HepG2 (cell line): ENCODE data around the gene ZNF648. TPM values are rescaled to one million over a fixed set of nuclear protein-coding genes. Genes with fewer than 3 reads are reported as not detected.

Source experiments
- ATAC-seq: fragments of 200-7000 bp; cut with Tn5 transposase; 3 replicates; pipeline ENCODE4 v1.9.1; 2020; ENCODE audit warnings: mild to moderate bottlenecking, moderate library complexity
- BruUV-seq: library from RNA; stranded (reverse); fragments of 400-500 nt; replicated peaks from 2 replicates; lab custom pipeline; 2021; lab: Mats Ljungman, UMichigan
- CTCF ChIA-PET: fragments of 300-600 bp; formaldehyde crosslinking; extraction: SDS; loops from one replicate; lab custom pipeline; 2021; ENCODE audit warnings: low total read pairs, inconsistent platforms, low intra/inter-chr PET ratio; lab: Yijun Ruan, JAX
- POLR2A ChIA-PET: fragments of 350-600 bp; sonication (Branson Sonifier 250); formaldehyde crosslinking; loops from one replicate; lab custom pipeline; 2020; ENCODE audit warnings: antibody characterized with exemption, inconsistent platforms; lab: Yijun Ruan, JAX
- DNase-seq: peaks from one replicate; pipeline ENCODE4 v3.0.0-alpha.2; 2015; ENCODE audit warnings: low spot score
- FAIRE-seq: peaks from 3 replicates; lab custom pipeline; 2011; peaks lifted over from hg19 to GRCh38; lab: Jason Lieb, UNC
- H2AFZ ChIP-seq: one replicate; pipeline ENCODE4 v1.6.1; 2011; ENCODE audit warnings: low read length, inconsistent platforms
- H3K27ac ChIP-seq: fragments of 300-600 bp; 3 replicates; pipeline ENCODE4 v1.8.0; 2011; ENCODE audit warnings: mixed run types, mild to moderate bottlenecking, mixed read lengths, low read length, inconsistent platforms; ENCODE audit not compliant: insufficient read depth; ENCODE audit errors: extremely low read length
- H3K27me3 ChIP-seq, 2 experiments: fragments of 200-600 bp in 1 of 2; 2 replicates in 1 of 2; 3 replicates in 1 of 2; pipeline versions ENCODE4 v1.6.0 to v1.8.0; 2011; ENCODE audit warnings: low read length in 2 of 2, mild to moderate bottlenecking in 2 of 2, moderate library complexity in 2 of 2, inconsistent platforms in 1 of 2; ENCODE audit not compliant: insufficient read depth in 2 of 2, control insufficient read depth in 1 of 2
- H3K36me3 ChIP-seq, 2 experiments: fragments of 200-600 bp in 1 of 2; replicated peaks in 1 of 2; 2 replicates in 1 of 2; 3 replicates in 1 of 2; pipeline versions ENCODE4 v1.5.1 to v1.8.0; 2011; ENCODE audit warnings: low read length in 2 of 2, inconsistent platforms in 1 of 2; ENCODE audit not compliant: insufficient read depth in 2 of 2, control insufficient read depth in 1 of 2
- H3K4me1 ChIP-seq: 2 replicates; pipeline ENCODE4 v1.5.1; 2012; ENCODE audit warnings: low read length, inconsistent platforms; ENCODE audit not compliant: insufficient read depth
- H3K4me2 ChIP-seq: 2 replicates; pipeline ENCODE4 v1.6.0; 2011; ENCODE audit warnings: low read depth, low read length, inconsistent platforms
- H3K4me3 ChIP-seq, 3 experiments: fragments of 200-600 bp in 1 of 3; sonication (generic), shearing (Covaris generic) in 1 of 3; replicated peaks in 1 of 3; 2 replicates each; pipeline ENCODE4 v1.5.1; 2011 to 2016; ENCODE audit warnings: low read length in 3 of 3, inconsistent platforms in 2 of 3, low read depth in 2 of 3, mild to moderate bottlenecking in 2 of 3, control low read depth in 1 of 3, mixed read lengths in 1 of 3; ENCODE audit not compliant: insufficient read depth in 1 of 3
- H3K79me2 ChIP-seq: one replicate; pipeline ENCODE4 v1.6.1; 2011; ENCODE audit warnings: low read length, inconsistent platforms; ENCODE audit not compliant: insufficient read depth
- H3K9ac ChIP-seq: 2 replicates; pipeline ENCODE4 v1.6.0; 2011; ENCODE audit warnings: mild to moderate bottlenecking, low read depth, low read length, inconsistent platforms; ENCODE audit not compliant: insufficient read depth
- H3K9me3 ChIP-seq: 2 replicates; pipeline ENCODE4 v1.5.1; 2012; ENCODE audit warnings: mild to moderate bottlenecking, low read length
- H4K20me1 ChIP-seq: 2 replicates; pipeline ENCODE4 v1.6.0; 2011; ENCODE audit warnings: inconsistent platforms, mild to moderate bottlenecking, low read length, moderate library complexity; ENCODE audit not compliant: insufficient read depth
- FOXJ3 ChIP-seq: sonication (generic); formaldehyde crosslinking; IDR thresholded peaks from 2 replicates; pipeline ENCODE4 v1.4.0; 2020; ENCODE audit warnings: missing genetic modification reagents, mild to moderate bottlenecking, borderline replicate concordance
- FOXO1 ChIP-seq: sonication (generic); formaldehyde crosslinking; IDR thresholded peaks from 2 replicates; pipeline ENCODE4 v1.4.0; 2020; ENCODE audit warnings: missing genetic modification reagents
- HMG20B ChIP-seq: conservative IDR thresholded peaks from 2 replicates; pipeline ENCODE4 v1.6.1; 2016; ENCODE audit warnings: missing genetic modification reagents, missing compliant biosample characterization
- JUND ChIP-seq: sonication (generic); formaldehyde crosslinking; IDR thresholded peaks from 2 replicates; pipeline ENCODE4 v1.8.0; 2022; ENCODE audit warnings: mild to moderate bottlenecking, missing genetic modification reagents
- MBNL3 ChIP-seq: fragments of 250-450 bp; sonication (Bioruptor Pico); conservative IDR thresholded peaks from 2 replicates; pipeline ENCODE4 v1.8.0; 2022; ENCODE audit warnings: mild to moderate bottlenecking, inconsistent platforms
- NR2C2 ChIP-seq: sonication (generic); formaldehyde crosslinking; IDR thresholded peaks from 2 replicates; pipeline ENCODE4 v1.4.0; 2020; ENCODE audit warnings: missing genetic modification reagents, mild to moderate bottlenecking, moderate library complexity, borderline replicate concordance
- PHF5A ChIP-seq: IDR thresholded peaks from one replicate; pipeline ENCODE4 v1.6.1; 2018; ENCODE audit warnings: low read depth, missing genetic modification reagents; ENCODE audit not compliant: unreplicated experiment
- RELA ChIP-seq: sonication (generic); formaldehyde crosslinking; IDR thresholded peaks from 2 replicates; pipeline ENCODE4 v1.4.0; 2020; ENCODE audit warnings: missing genetic modification reagents
- SAFB2 ChIP-seq: sonication (generic); formaldehyde crosslinking; IDR thresholded peaks from 2 replicates; pipeline ENCODE4 v1.5.1; 2020; ENCODE audit warnings: missing genetic modification reagents, low read depth, mild to moderate bottlenecking, borderline replicate concordance
- SRY ChIP-seq: sonication (generic); formaldehyde crosslinking; IDR thresholded peaks from 2 replicates; pipeline ENCODE4 v1.8.0; 2022; ENCODE audit warnings: mild to moderate bottlenecking, missing genetic modification reagents
- TAF15 ChIP-seq: fragments of 200-400 bp; formaldehyde crosslinking; IDR thresholded peaks from one replicate; pipeline ENCODE4 v1.6.1; 2018; ENCODE audit warnings: mild to moderate bottlenecking, low read depth, low read length; ENCODE audit not compliant: poor library complexity, severe bottlenecking
- TBP ChIP-seq: sonication (generic); formaldehyde crosslinking; IDR thresholded peaks from 2 replicates; pipeline ENCODE4 v1.5.0; 2020; ENCODE audit warnings: missing genetic modification reagents
- YEATS2 ChIP-seq: sonication (generic); formaldehyde crosslinking; IDR thresholded peaks from 2 replicates; pipeline ENCODE4 v1.4.0; 2020; ENCODE audit warnings: missing genetic modification reagents, borderline replicate concordance
- ZFP37 ChIP-seq: sonication (generic); formaldehyde crosslinking; IDR thresholded peaks from 2 replicates; pipeline ENCODE4 v1.4.0; 2020; ENCODE audit warnings: missing genetic modification reagents, borderline replicate concordance
- ZNF768 ChIP-seq: sonication (generic); formaldehyde crosslinking; IDR thresholded peaks from 2 replicates; pipeline ENCODE4 v1.4.0; 2020; ENCODE audit warnings: missing genetic modification reagents
- ZNF790 ChIP-seq: sonication (generic); formaldehyde crosslinking; IDR thresholded peaks from 2 replicates; pipeline ENCODE4 v1.8.0; 2022; ENCODE audit warnings: missing genetic modification reagents, mild to moderate bottlenecking, borderline replicate concordance
- ZNF839 ChIP-seq: sonication (generic); formaldehyde crosslinking; IDR thresholded peaks from 2 replicates; pipeline ENCODE4 v1.4.0; 2020; ENCODE audit warnings: missing genetic modification reagents, mild to moderate bottlenecking, borderline replicate concordance
- WGBS: methylation state at CpG from one replicate; pipeline ENCODE4 v1.1.6; 2017; ENCODE audit warnings: low lambda C conversion rate; 5-methylcytosine and 5-hydroxymethylcytosine counted together
- in situ Hi-C: cut with HindIII; loops from 2 replicates; pipeline ENCODE4 v1.10.0; 2017; ENCODE audit warnings: low pct_unique_long_range_greater_than_20kb; ENCODE audit not compliant: extremely low pct_ligation_motif_present
- intact Hi-C: fragments of 100-400 bp; cut with micrococcal nuclease; formaldehyde crosslinking; loops from one replicate; pipeline ENCODE4 v1.10.0; 2022; ENCODE audit not compliant: unreplicated experiment
- polyA plus RNA-seq, 8 experiments: library from polyadenylated mRNA; depleted of rRNA in 3 of 8; stranded (reverse) in 7 of 8; unstranded in 1 of 8; fragments of >200 nt; fragmentation: Illumina TruSeq in 4 of 8; extraction: Trizol in 4 of 8; gene quantifications; 2 replicates each; pipeline versions ENCODE4 v1.2.1 to v1.2.3, GENCODE V29; 2011 to 2016; ENCODE audit warnings: low read depth in 4 of 8, missing spikeins in 1 of 8, mixed read lengths in 1 of 8; ENCODE audit not compliant: insufficient read depth in 1 of 8
- total RNA-seq, 5 experiments: library from RNA; depleted of rRNA; stranded (reverse); fragments of >200 nt; fragmentation: Illumina TruSeq; extraction: Trizol; gene quantifications; 2 replicates each; pipeline ENCODE4 v1.2.3, GENCODE V29; 2016; ENCODE audit warnings: low read depth in 1 of 5

ZNF648 gene
- total and polyA plus RNA-seq, 2 of the 13 experiments (the other 11 are each of a cell fraction or from before 2014, with no cell fraction given), result 0.13 to 0.37 TPM

DNA sequence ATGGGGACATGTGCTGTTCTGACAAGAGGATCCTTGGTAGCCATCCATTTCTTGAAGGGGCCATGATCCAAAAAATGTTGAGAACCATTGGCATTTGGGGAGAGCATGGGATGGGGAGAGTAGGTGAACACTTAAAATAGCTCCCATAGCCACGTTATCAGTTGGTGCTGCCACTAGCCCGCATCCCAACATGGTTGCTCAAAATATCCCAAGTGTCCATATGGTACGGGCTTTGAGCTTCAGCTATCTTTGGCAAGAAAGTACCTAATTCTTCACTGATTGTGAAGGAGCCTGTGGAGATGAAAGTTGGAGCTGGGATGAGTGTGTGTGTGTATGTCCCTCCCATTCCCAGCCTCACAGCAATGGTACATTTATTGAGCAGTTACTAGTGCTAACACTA is 3.1 kb upstream of the ZNF648 start:
- POLR2A ChIA-PET, result no interaction called here
- Histone ChIP-seq H3K36me3 (no peaks in the 10 kb centered on the region), H3K27ac (no peak overlapping the region), H3K9me3 (no peaks in the 10 kb centered on the region), H3K79me2 (no peaks in the 10 kb centered on the region), H3K4me2 (no peak overlapping the region), H3K4me3 (no peak overlapping the region), H3K4me1 (no peaks in the 10 kb centered on the region), H4K20me1 (no peaks in the 10 kb centered on the region), H3K9ac (no peak overlapping the region), H2AFZ (no peak overlapping the region), H3K27me3 (peaks cover 0 to 5% of the 10 kb centered on the region in 2 experiments; a peak in 1 of 5 replicates)
- 19% methylated on average over 3 of the region's 3 CpGs for WGBS
- intact Hi-C loops (no loop called here), in situ Hi-C loops (loop anchor here (10.0 kb wide), 1 partner anchor 590 kb away; no protein-coding TSS in a partner anchor)
- no TSS peak for BruUV-seq
- CTCF ChIA-PET, result no interaction called here
- no peak for ATAC-seq
- TF ChIP-seq MBNL3 (CRISPR knock-in tag), result no peak
- no peak for TF ChIP-seq SAFB2 (CRISPR knock-in tag)
- no peak for TF ChIP-seq TBP (CRISPR knock-in tag)
- TF ChIP-seq JUND (CRISPR knock-in tag), result no peak
- no peak for TF ChIP-seq PHF5A
- TF ChIP-seq NR2C2 (CRISPR knock-in tag), result no peak
- TF ChIP-seq ZNF768 (CRISPR knock-in tag), result no peak
- TF ChIP-seq SRY, result no peak
- no peak for TF ChIP-seq RELA (CRISPR knock-in tag)
- TF ChIP-seq ZNF839 (CRISPR knock-in tag), result no peak
- no peak for TF ChIP-seq ZNF790 (CRISPR knock-in tag)
- TF ChIP-seq FOXO1 (CRISPR knock-in tag), result no peak
- TF ChIP-seq YEATS2 (CRISPR knock-in tag), result no peak
- no peak for TF ChIP-seq FOXJ3
- TF ChIP-seq ZFP37 (CRISPR knock-in tag), result no peak
- no peak for TF ChIP-seq TAF15
- TF ChIP-seq HMG20B, result no peak
- DNase-seq, result no peak
- no peak for FAIRE-seq
